A204.1 (cell line): ENCODE results near the gene TAF10.

ENCODE experiments used
- FAIRE-seq: peaks from 2 replicates; lab custom pipeline; 2012; peaks lifted over from hg19 to GRCh38; lab: Jason Lieb, UNC

Gene TAF10

GRCh38 chr11:6640036-6640984 lies 28.3 kb upstream of the TAF10 start:
- FAIRE-seq, result no peak

GRCh38 chr11:6638429-6638828 lies 26.4 kb upstream of the TAF10 start:
- FAIRE-seq, result no peak

GRCh38 chr11:6637871-6638270 lies 25.9 kb upstream of the TAF10 start:
- no peak for FAIRE-seq

GRCh38 chr11:6636480-6636879 lies 24.5 kb upstream of the TAF10 start:
- no peak for FAIRE-seq

- no peak for FAIRE-seq
Observed at GRCh38 chr11:6635082-6635932, 23.3 kb upstream of the TAF10 start.

GRCh38 chr11:6634534-6634933 lies 22.5 kb upstream of the TAF10 start:
- FAIRE-seq, result no peak

GRCh38 chr11:6633422-6634408 lies 21.7 kb upstream of the TAF10 start:
- no peak for FAIRE-seq

GRCh38 chr11:6632116-6633073 lies 20.4 kb upstream of the TAF10 start:
- FAIRE-seq, result no peak

GRCh38 chr11:6631361-6631890 lies 19.4 kb upstream of the TAF10 start:
- no peak for FAIRE-seq

- no peak for FAIRE-seq
Observed at GRCh38 chr11:6630632-6631291, 18.7 kb upstream of the TAF10 start.

- FAIRE-seq, result no peak
Observed at GRCh38 chr11:6629892-6630631, 18.0 kb upstream of the TAF10 start.

- FAIRE-seq, result no peak
Observed at GRCh38 chr11:6629573-6629891, 17.5 kb upstream of the TAF10 start.

- FAIRE-seq, result no peak
Observed at GRCh38 chr11:6628526-6628925, 16.5 kb upstream of the TAF10 start.

- no peak for FAIRE-seq
Observed at GRCh38 chr11:6627762-6628241, 15.8 kb upstream of the TAF10 start.

- FAIRE-seq, result no peak
Observed at GRCh38 chr11:6626971-6627761, 15.2 kb upstream of the TAF10 start.

GRCh38 chr11:6625832-6626420 lies 13.9 kb upstream of the TAF10 start:
- FAIRE-seq, result no peak

- no peak for FAIRE-seq
Observed at GRCh38 chr11:6625156-6625831, 13.3 kb upstream of the TAF10 start.
